HG02588 (cell line): Measurements from ENCODE around the gene TMEM109.

Experiments used
- ATAC-seq: cut with Tn5 transposase; IDR thresholded peaks from one replicate; pipeline ENCODE4 v1.9.1; 2021; ENCODE audit warnings: mild to moderate bottlenecking, moderate library complexity; ENCODE audit not compliant: unreplicated experiment

Gene TMEM109

DNA sequence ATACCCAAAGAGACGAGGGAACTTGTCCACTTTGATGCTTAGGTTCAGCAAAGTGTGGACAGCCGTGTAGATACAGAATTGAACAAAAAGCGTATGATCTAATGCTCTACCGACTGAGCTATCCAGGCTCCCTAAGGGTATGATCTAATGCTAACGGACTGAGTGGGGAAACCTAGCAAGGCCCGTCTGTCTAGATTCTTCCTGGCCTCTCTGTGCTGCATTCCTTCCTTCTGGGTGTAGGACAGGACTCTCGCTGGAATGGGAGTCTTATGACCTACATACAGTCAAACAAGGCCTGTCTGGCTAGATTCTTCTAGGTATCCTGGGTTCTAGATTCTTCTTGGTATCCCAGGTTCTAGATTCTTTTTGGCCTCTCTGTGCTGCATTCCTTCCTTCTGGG, 46.4 kb downstream of the TMEM109 start:
- no peak for ATAC-seq

DNA sequence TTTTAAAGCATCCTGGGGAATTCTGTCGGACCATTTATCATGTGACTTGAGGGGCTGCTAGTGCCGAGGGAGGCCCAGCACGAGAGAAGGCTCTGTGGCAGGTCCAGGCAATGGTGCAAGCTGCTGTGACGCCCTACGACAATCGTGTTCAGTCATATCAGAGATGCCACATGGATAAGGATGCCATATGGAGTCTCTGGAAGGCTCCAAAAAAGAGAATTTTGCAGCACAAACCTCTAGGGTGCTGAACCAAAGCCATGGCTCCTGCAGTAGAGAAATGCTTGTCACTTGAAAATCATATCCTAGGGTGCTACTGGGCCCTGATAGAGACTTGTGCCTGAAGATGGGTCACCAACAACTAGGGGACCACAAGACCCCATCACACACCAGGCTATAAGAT, 50.8 kb downstream of the TMEM109 start:
- ATAC-seq = no peak

- ATAC-seq = no peak
Observed at GRCh38 chr11:60966890-60967289, 52.9 kb downstream of the TMEM109 start.

GRCh38 chr11:60968223-60968622, 54.3 kb downstream of the TMEM109 start:
- ATAC-seq = no peak

GRCh38 chr11:60970369-60970774, 56.4 kb downstream of the TMEM109 start:
- no peak for ATAC-seq

DNA sequence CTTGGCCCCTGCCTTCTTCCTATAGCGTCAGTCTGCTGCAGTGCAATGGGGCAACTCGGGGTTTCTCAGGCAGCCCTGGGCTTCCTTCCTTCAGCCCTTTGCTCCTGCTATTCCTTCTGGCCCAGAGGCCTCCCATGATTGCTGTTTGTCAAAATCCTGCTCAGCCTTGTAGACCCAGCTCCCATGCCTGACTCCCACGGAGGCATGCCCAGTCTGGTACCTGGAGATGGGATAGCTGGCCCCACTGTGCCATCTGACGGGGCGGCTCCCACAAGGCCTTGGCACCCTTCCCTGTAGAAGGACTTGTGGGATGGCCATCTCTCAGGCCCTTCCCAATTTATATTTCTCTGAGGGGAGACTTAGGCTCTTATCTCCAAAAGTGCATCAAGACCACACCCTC, 56.9 kb downstream of the TMEM109 start:
- no peak for ATAC-seq

GRCh38 chr11:60971520-60971919, 57.6 kb downstream of the TMEM109 start, which contains the start of gene CD6:
Gene CD6 (plus strand): TSS chr11:60971680. CDS start chr11:60971866, 186 bp downstream.
- ATAC-seq = no peak

DNA sequence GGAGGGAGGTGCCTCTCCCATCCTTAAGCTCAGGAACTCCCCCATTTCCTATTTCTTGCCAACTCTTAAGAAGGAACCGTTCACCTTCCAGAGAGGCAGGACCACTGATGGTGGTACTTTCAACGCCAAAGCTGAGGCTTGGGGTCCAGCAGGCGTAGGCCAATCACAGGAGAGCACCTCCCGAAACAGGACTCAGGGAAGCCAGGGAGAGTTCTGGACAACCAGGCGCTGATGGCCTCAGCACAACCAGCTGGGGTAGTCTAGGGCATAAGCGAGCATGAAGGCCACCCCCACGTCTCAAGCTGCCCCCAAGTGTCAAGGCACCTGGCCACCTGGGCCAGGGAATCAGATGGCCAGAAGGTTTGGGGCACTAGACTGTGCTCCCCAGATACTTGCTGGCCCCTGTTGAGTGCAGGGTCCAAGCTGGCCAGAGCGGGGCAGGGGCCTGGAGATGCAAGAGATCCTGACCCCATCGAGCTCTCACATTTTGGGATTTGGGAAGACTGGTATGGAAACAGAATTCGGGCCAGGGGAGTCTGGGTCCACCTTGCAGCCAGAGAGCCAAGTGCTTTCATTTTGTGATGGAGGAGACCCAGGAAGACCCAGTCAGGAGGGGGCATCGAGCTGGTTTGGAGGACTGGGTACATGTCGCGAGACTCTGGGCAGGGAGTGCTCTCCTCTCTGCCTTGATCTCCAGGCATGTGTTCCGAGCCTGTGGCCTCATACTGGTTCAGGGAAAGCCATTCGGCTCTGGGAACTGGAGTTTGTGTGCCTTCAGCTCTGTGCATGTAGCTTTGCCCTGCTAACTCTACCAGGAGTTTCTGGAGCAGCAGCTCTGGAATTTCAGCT, 58.4 kb downstream of the TMEM109 start:
- ATAC-seq = no peak
